Measurements from ENCODE around the gene LSM12. TPM values are rescaled to one million over a fixed set of nuclear protein-coding genes. Genes with fewer than 3 reads are reported as not detected.
A peak's percentile ranks its signal among the peaks of the same experiment; 100 is the strongest.

The LSM12 gene
- 10 to 100 TPM; 27.8 to 44.6 (median 33.3) TPM for total RNA-seq

- Histone ChIP-seq H3K36me3 (peaks cover 16% of the 10 kb centered on the region), H3K4me3 (peak within 1 kb of the TSS; percentile 80), H3K4me1 (peaks cover 43% of the 10 kb centered on the region), H3K27me3 (no peaks in the 10 kb centered on the region), H3K27ac (peak within 1 kb of the TSS; percentile 94), H3K9me3 (no peaks in the 10 kb centered on the region)
- peak; percentile 91 to 92 for DNase-seq (ENCODE audit: low spot score in 2 of 2)
- TF ChIP-seq POLR2A (IDR thresholded peaks at IDR 0.05) (peak in 1 of 2 donors; percentile 68), POLR2AphosphoS5 (IDR thresholded peaks at IDR 0.05) (no peak), CTCF (IDR thresholded peaks at IDR 0.05) (no peak), EP300 (IDR thresholded peaks at IDR 0.05) (no peak)
- under 1% methylated on average over 49 of the region's 65 CpGs for WGBS
These were observed at the start of gene LSM12 for GRCh38 chr17:44066204-44066930. Gene LSM12 (minus strand): TSS chr17:44066671. CDS start chr17:44066587, 84 bp downstream.

- H3K4me3 ChIP-seq: no peak overlapping the region
- TF ChIP-seq POLR2A (IDR thresholded peaks at IDR 0.05) (no peak), CTCF (IDR thresholded peaks at IDR 0.05) (peak; percentile 40 to 68), POLR2AphosphoS5 (IDR thresholded peaks at IDR 0.05) (no peak)
- H3K36me3 ChIP-seq: peaks cover 35% of the 10 kb centered on the region
- H3K27ac ChIP-seq: no peak overlapping the region
- H3K9me3 ChIP-seq: no peaks in the 10 kb centered on the region
- no peaks in the 10 kb centered on the region for H3K27me3 ChIP-seq
- WGBS: 13% methylated on average over 3 of the region's 11 CpGs
- H3K4me1 ChIP-seq: peaks cover 88% of the 10 kb centered on the region
- no peak for DNase-seq (ENCODE audit: low spot score in 2 of 2)
These were observed 49.3 kb upstream of the LSM12 start for GRCh38 chr17:44115585-44116415.

- DNase-seq (ENCODE audit: low spot score in 2 of 2): peak in 1 of 2 donors; percentile 51
- peaks cover 90% of the 10 kb centered on the region for H3K4me1 ChIP-seq
- H3K9me3 ChIP-seq: no peaks in the 10 kb centered on the region
- peaks cover 35% of the 10 kb centered on the region for H3K36me3 ChIP-seq
- H3K27ac ChIP-seq: no peak overlapping the region
- no peak overlapping the region for H3K4me3 ChIP-seq
- WGBS: 75% methylated on average over 7 of the region's 9 CpGs
- TF ChIP-seq CTCF (IDR thresholded peaks at IDR 0.05) (no peak), POLR2A (IDR thresholded peaks at IDR 0.05) (no peak), POLR2AphosphoS5 (IDR thresholded peaks at IDR 0.05) (no peak), EP300 (IDR thresholded peaks at IDR 0.05) (no peak)
- no peaks in the 10 kb centered on the region for H3K27me3 ChIP-seq
These were observed 47.7 kb upstream of the LSM12 start for GRCh38 chr17:44113868-44114840.

- Histone ChIP-seq H3K36me3 (peaks cover 35% of the 10 kb centered on the region), H3K9me3 (no peaks in the 10 kb centered on the region), H3K27ac (peak overlapping the region; percentile 14), H3K4me3 (no peak overlapping the region), H3K27me3 (no peaks in the 10 kb centered on the region), H3K4me1 (peaks cover 90% of the 10 kb centered on the region)
- no peak for DNase-seq (ENCODE audit: low spot score in 2 of 2)
- TF ChIP-seq EP300 (IDR thresholded peaks at IDR 0.05) (no peak), POLR2AphosphoS5 (IDR thresholded peaks at IDR 0.05) (no peak), CTCF (IDR thresholded peaks at IDR 0.05) (no peak), POLR2A (IDR thresholded peaks at IDR 0.05) (no peak)
- 71% methylated on average over 1 of the region's 1 CpG for WGBS
These were observed 46.9 kb upstream of the LSM12 start for GRCh38 chr17:44113382-44113781.

Measured in suprapubic skin (tissue), 4 donors.